Measurements from ENCODE around the gene RSPH1. TPM values are rescaled to one million over a fixed set of nuclear protein-coding genes. Genes with fewer than 3 reads are reported as not detected.
A peak's percentile ranks its signal among the peaks of the same experiment; 100 is the strongest.

Gene RSPH1
- total and polyA plus RNA-seq, 2 of the 8 experiments (the other 6 are each of a cell fraction or from before 2014, with no cell fraction given), result 0.24 TPM; not detected in 1

GRCh38 chr21:42520628-42521253 lies 24.7 kb upstream of the RSPH1 start:
- CTCF ChIA-PET (ENCODE audit: partially characterized antibody), result interaction anchor here (0.6 to 0.9 kb wide), 2 partner anchors 23 to 218 kb away, joined by 3 read pairs; no protein-coding TSS in a partner anchor
- TF ChIP-seq EGR1 (IDR thresholded peaks at IDR 0.05; ENCODE audit: borderline replicate concordance, low read depth, low read length) (no peak), ASH2L (IDR thresholded peaks at IDR 0.05; ENCODE audit: low read length) (no peak), SUZ12 (IDR thresholded peaks at IDR 0.05; ENCODE audit: low read length) (no peak), RAD21 (IDR thresholded peaks at IDR 0.05 in 1 of 2, conservative IDR thresholded peaks at IDR 0.05 in 1 of 2; ENCODE audit: low read depth in 2 of 2, low read length in 2 of 2) (peak; percentile 23 to 49; a peak in 3 of 4 replicates), PHF8 (conservative IDR thresholded peaks at IDR 0.05; ENCODE audit: low read depth, low read length) (no peak), E2F6 (IDR thresholded peaks at IDR 0.05) (no peak), POLR2AphosphoS5 (IDR thresholded peaks at IDR 0.05; ENCODE audit: low read depth, low read length) (no peak), CTCF (IDR thresholded peaks at IDR 0.05; ENCODE audit: control extremely low read depth in 1 of 3, insufficient read depth in 1 of 3, low read depth in 1 of 3, low read length in 3 of 3) (peak; percentile 49 to 67 (median 63); a peak in 3 of 4 replicates), SP4 (IDR thresholded peaks at IDR 0.05; ENCODE audit: low read length) (no peak)

More at GRCh38 chr21:42520628-42521253, 24.7 kb upstream of the RSPH1 start:
- no peak overlapping the region for H3K23ac ChIP-seq (ENCODE audit: insufficient read length)
- H4K8ac ChIP-seq (ENCODE audit: extremely low read depth, insufficient read depth, low read length), result no peak overlapping the region
- H3K23me2 ChIP-seq (ENCODE audit: low read depth, low read length), result no peaks in the 10 kb centered on the region
- DNase-seq (ENCODE audit: low read depth in 1 of 2, low spot score in 2 of 2), result peak in 1 of 2 experiments; percentile 65
- no peak overlapping the region for H2BK12ac ChIP-seq (ENCODE audit: low read depth, low read length)
- H3K79me1 ChIP-seq (ENCODE audit: low read depth, low read length), result no peaks in the 10 kb centered on the region; the same call in 1 of the 2 replicates
- POLR2A ChIA-PET (ENCODE audit: partially characterized antibody), result no interaction called here
- no peak overlapping the region for H3K4ac ChIP-seq (replicated peaks; ENCODE audit: insufficient read length, low read depth, low read length)
- no peaks in the 10 kb centered on the region for H3K27me3 ChIP-seq (replicated peaks in 1 of 4; ENCODE audit: control insufficient read depth in 3 of 4, extremely low read depth in 1 of 4, insufficient read depth in 3 of 4, low read length in 3 of 4)
- H4K5ac ChIP-seq (ENCODE audit: insufficient read length, low read depth, low read length), result no peak overlapping the region
- no peak overlapping the region for H3K27ac ChIP-seq (ENCODE audit: low read depth, low read length)
- peaks cover 12 to 26% (median 23%) of the 10 kb centered on the region in 4 experiments for H3K4me1 ChIP-seq (replicated peaks in 1 of 4; ENCODE audit: control insufficient read depth in 3 of 4, insufficient read depth in 4 of 4, low read length in 3 of 4)
- H2AK5ac ChIP-seq (ENCODE audit: low read depth, low read length), result no peak overlapping the region
- WGBS, 2 experiments (ENCODE audit: extremely low coverage in 1 of 2, insufficient coverage in 1 of 2, insufficient read length in 1 of 2, insufficient replicate concordance in 2 of 2, low coverage in 1 of 2, low lambda C conversion rate in 2 of 2, missing lambda C conversion rate in 1 of 2), result 83 to 100% methylated on average over 1 to 18 of the region's 18 CpGs
- no peak overlapping the region for H2BK15ac ChIP-seq (ENCODE audit: low read length)
- no peak overlapping the region for H2BK20ac ChIP-seq (ENCODE audit: low read length)
- H4K20me1 ChIP-seq (replicated peaks in 1 of 2; ENCODE audit: control insufficient read depth in 1 of 2, insufficient read depth in 2 of 2, low read length in 2 of 2), result no peaks in the 10 kb centered on the region
- no peak for FAIRE-seq
- no peak overlapping the region for H3K18ac ChIP-seq (ENCODE audit: extremely low read depth, low read length)
- H3K4me2 ChIP-seq (ENCODE audit: insufficient read depth in 1 of 2, low read depth in 2 of 2, low read length in 2 of 2), result no peak overlapping the region
- peaks cover 0 to 30% (median 18%) of the 10 kb centered on the region in 4 experiments for H3K36me3 ChIP-seq (ENCODE audit: control insufficient read depth in 2 of 4, insufficient read depth in 4 of 4, low read length in 3 of 4)
- no peak overlapping the region for H3K4me3 ChIP-seq (ENCODE audit: extremely low read depth in 1 of 4, insufficient read depth in 2 of 4, low read depth in 3 of 4, low read length in 4 of 4)
- H3K14ac ChIP-seq (ENCODE audit: insufficient read length), result no peak overlapping the region
- no peak overlapping the region for H2BK5ac ChIP-seq (ENCODE audit: low read depth, low read length)
- H3K79me2 ChIP-seq (ENCODE audit: control insufficient read depth in 1 of 2, insufficient read depth in 2 of 2, low read length in 2 of 2), result peaks cover 0 to 28% of the 10 kb centered on the region in 2 experiments; a peak in 2 of 4 replicates
- H3K9ac ChIP-seq (replicated peaks in 1 of 4; ENCODE audit: extremely low read depth in 1 of 4, low read depth in 3 of 4, low read length in 3 of 4), result no peak overlapping the region
- no peak overlapping the region for H4K91ac ChIP-seq (replicated peaks; ENCODE audit: insufficient read length, low read length)
- no peak overlapping the region for H2AFZ ChIP-seq (ENCODE audit: low read length)
- H2BK120ac ChIP-seq (replicated peaks; ENCODE audit: low read depth, low read length), result no peak overlapping the region
- no peaks in the 10 kb centered on the region for H3K9me3 ChIP-seq (ENCODE audit: insufficient read depth in 2 of 2, low read depth in 1 of 2, low read length in 1 of 2)
- no peak overlapping the region for H3K56ac ChIP-seq (replicated peaks; ENCODE audit: insufficient read length, low read depth, low read length)

All from H1 (cell line).